Liver (tissue), 9 donors: ENCODE data around the gene PRRT1B. TPM values are rescaled to one million over a fixed set of nuclear protein-coding genes. Genes with fewer than 3 reads are reported as not detected.

Source experiments
- DNase-seq: peaks from one replicate; pipeline ENCODE4 v3.0.0-alpha.2; 2017; ENCODE audit warnings: low spot score
- H3K27ac ChIP-seq, 2 donors: one replicate each; pipeline ENCODE4 v1.7.0; 2013; ENCODE audit warnings: inconsistent platforms in 2 of 2, low read length in 2 of 2, control low read depth in 1 of 2, low read depth in 1 of 2, mild to moderate bottlenecking in 1 of 2
- H3K27me3 ChIP-seq, 4 donors: one replicate each; pipeline versions ENCODE4 v1.6.1 to v1.7.0; 2013; ENCODE audit warnings: low read length in 3 of 4, inconsistent platforms in 1 of 4, mild to moderate bottlenecking in 1 of 4, moderate library complexity in 1 of 4; ENCODE audit not compliant: control insufficient read depth in 4 of 4, insufficient read depth in 4 of 4
- H3K36me3 ChIP-seq, 4 donors: one replicate each; pipeline versions ENCODE4 v1.6.1 to v1.7.0; 2013; ENCODE audit warnings: low read length in 3 of 4, mild to moderate bottlenecking in 3 of 4, low read depth in 1 of 4, moderate library complexity in 1 of 4; ENCODE audit not compliant: control insufficient read depth in 4 of 4, insufficient read depth in 3 of 4
- H3K4me1 ChIP-seq, 4 donors: one replicate each; pipeline versions ENCODE4 v1.6.1 to v1.7.0; 2013; ENCODE audit warnings: low read length in 3 of 4, mild to moderate bottlenecking in 3 of 4, moderate library complexity in 1 of 4; ENCODE audit not compliant: control insufficient read depth in 4 of 4, insufficient read depth in 4 of 4
- H3K4me3 ChIP-seq, 3 donors: one replicate each; pipeline versions ENCODE4 v1.6.1 to v1.7.0; 2013; ENCODE audit warnings: low read length in 3 of 3, control low read depth in 1 of 3, low read depth in 1 of 3, mild to moderate bottlenecking in 1 of 3
- H3K9ac ChIP-seq, 2 donors: one replicate each; pipeline ENCODE4 v1.7.0; 2013; ENCODE audit warnings: low read length in 2 of 2, mild to moderate bottlenecking in 2 of 2, moderate library complexity in 2 of 2, control low read depth in 1 of 2, low read depth in 1 of 2
- H3K9me3 ChIP-seq, 4 donors: one replicate each; pipeline versions ENCODE4 v1.6.1 to v1.7.0; 2013; ENCODE audit warnings: low read length in 3 of 4; ENCODE audit not compliant: control insufficient read depth in 4 of 4
- EGR1 ChIP-seq, 2 donors: IDR thresholded peaks; 2 replicates each; pipeline ENCODE4 v1.6.1; 2016 to 2018; ENCODE audit warnings: antibody characterized with exemption in 2 of 2, low read depth in 2 of 2
- FOXA1 ChIP-seq: IDR thresholded peaks from 2 replicates; pipeline ENCODE4 v1.6.1; 2016; ENCODE audit warnings: antibody characterized with exemption
- FOXA2 ChIP-seq: IDR thresholded peaks from 2 replicates; pipeline ENCODE4 v1.6.1; 2016; ENCODE audit warnings: antibody characterized with exemption
- GABPA ChIP-seq, 2 donors: IDR thresholded peaks in 1 of 2; conservative IDR thresholded peaks in 1 of 2; 2 replicates each; pipeline ENCODE4 v1.6.1; 2016; ENCODE audit warnings: antibody characterized with exemption in 2 of 2, mild to moderate bottlenecking in 1 of 2, moderate library complexity in 1 of 2
- HNF4A ChIP-seq, 2 donors: conservative IDR thresholded peaks; 2 replicates each; pipeline ENCODE4 v1.6.1; 2016; ENCODE audit warnings: antibody characterized with exemption in 2 of 2, mild to moderate bottlenecking in 2 of 2
- JUND ChIP-seq, 2 donors: IDR thresholded peaks; 2 replicates each; pipeline ENCODE4 v1.6.1; 2016; ENCODE audit warnings: antibody characterized with exemption in 2 of 2
- NR2F2 ChIP-seq: IDR thresholded peaks from 2 replicates; pipeline ENCODE4 v1.6.1; 2016; ENCODE audit warnings: antibody characterized with exemption
- RAD21 ChIP-seq, 2 donors: IDR thresholded peaks; 2 replicates each; pipeline ENCODE4 v1.6.1; 2016; ENCODE audit warnings: antibody characterized with exemption in 2 of 2, mild to moderate bottlenecking in 2 of 2
- RXRA ChIP-seq, 2 donors: IDR thresholded peaks; 2 replicates each; pipeline ENCODE4 v1.6.1; 2017 to 2018; ENCODE audit warnings: antibody characterized with exemption in 2 of 2, mild to moderate bottlenecking in 1 of 2
- YY1 ChIP-seq: IDR thresholded peaks from 2 replicates; pipeline ENCODE4 v1.6.1; 2016; ENCODE audit warnings: antibody characterized with exemption, mild to moderate bottlenecking
- WGBS: extraction: QIAGEN DNeasy Blood & Tissue Kit; methylation state at CpG from one replicate; pipeline ENCODE4 v1.1.7; 2013; 5-methylcytosine and 5-hydroxymethylcytosine counted together
- polyA plus RNA-seq, 2 donors: library from polyadenylated mRNA; stranded (reverse) in 1 of 2; unstranded in 1 of 2; fragments of 200-250 nt in 1 of 2; fragments of >200 nt in 1 of 2; fragmentation: Nextera tagmentation in 1 of 2; extraction: Ambion mirVana in 1 of 2; gene quantifications; one replicate each; pipeline versions ENCODE4 v1.2.1 to v1.2.3, GENCODE V29; 2013 to 2015
- total RNA-seq, 2 donors: library from RNA; depleted of rRNA; stranded (reverse); fragments of >200 nt; gene quantifications; one replicate each; pipeline ENCODE4 v1.2.3, GENCODE V29; 2014
- TF ChIP-seq, protein P1 (sequence below): fragments of 150-350 bp; IDR thresholded peaks from 2 replicates; pipeline ENCODE4 v1.5.1; 2017; ENCODE audit warnings: improper control_type of control experiment, low read depth, low read length; ENCODE audit not compliant: missing input control
- TF ChIP-seq, protein P2 (sequence below): IDR thresholded peaks from 2 replicates; pipeline ENCODE4 v1.6.1; 2016; ENCODE audit warnings: antibody characterized with exemption
- TF ChIP-seq, protein P3 (sequence below): IDR thresholded peaks from 2 replicates; pipeline ENCODE4 v1.6.1; 2016; ENCODE audit warnings: antibody characterized with exemption
- TF ChIP-seq, protein P4 (sequence below): IDR thresholded peaks from 2 replicates; pipeline ENCODE4 v1.6.1; 2016; ENCODE audit warnings: antibody characterized with exemption
- donor health status: healthy.
- donor health status: healthy.
- donor health status: healthy.
- donor health status: healthy.
- donor health status: healthy.

PRRT1B gene
- total and polyA plus RNA-seq, 4 donors: 0.15 to 1.9 (median 1.4) TPM

DNA sequence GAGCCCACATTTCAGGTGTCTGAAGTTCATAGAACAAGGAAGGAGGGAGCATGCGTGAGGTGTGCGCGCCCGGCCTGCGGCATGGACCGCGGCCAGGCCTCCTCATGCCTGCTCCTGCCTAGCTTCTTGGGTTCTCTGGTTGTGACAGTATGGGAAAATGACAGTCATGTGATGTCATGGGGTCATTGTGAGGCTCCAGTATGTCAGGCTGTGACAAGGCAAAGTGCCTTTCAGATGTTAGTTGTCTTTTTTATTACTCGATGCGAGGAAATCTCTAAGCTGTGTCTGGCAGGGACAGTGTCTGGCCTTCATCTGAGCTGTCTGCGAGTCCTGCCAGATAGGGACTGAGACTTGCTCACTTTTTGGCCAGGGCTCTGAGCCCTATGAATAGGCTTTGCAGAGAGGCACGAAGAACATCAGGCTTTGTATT, 27.5 kb upstream of the PRRT1B start (continued):
- TF ChIP-seq, protein P1, sequence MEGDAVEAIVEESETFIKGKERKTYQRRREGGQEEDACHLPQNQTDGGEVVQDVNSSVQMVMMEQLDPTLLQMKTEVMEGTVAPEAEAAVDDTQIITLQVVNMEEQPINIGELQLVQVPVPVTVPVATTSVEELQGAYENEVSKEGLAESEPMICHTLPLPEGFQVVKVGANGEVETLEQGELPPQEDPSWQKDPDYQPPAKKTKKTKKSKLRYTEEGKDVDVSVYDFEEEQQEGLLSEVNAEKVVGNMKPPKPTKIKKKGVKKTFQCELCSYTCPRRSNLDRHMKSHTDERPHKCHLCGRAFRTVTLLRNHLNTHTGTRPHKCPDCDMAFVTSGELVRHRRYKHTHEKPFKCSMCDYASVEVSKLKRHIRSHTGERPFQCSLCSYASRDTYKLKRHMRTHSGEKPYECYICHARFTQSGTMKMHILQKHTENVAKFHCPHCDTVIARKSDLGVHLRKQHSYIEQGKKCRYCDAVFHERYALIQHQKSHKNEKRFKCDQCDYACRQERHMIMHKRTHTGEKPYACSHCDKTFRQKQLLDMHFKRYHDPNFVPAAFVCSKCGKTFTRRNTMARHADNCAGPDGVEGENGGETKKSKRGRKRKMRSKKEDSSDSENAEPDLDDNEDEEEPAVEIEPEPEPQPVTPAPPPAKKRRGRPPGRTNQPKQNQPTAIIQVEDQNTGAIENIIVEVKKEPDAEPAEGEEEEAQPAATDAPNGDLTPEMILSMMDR: no peak
- TF ChIP-seq HNF4A (conservative IDR thresholded peaks at IDR 0.05) (no peak), NR2F2 (no peak), EGR1 (IDR thresholded peaks at IDR 0.05; ENCODE audit: low read depth in 2 of 2) (no peak), RXRA (IDR thresholded peaks at IDR 0.05) (no peak)
- TF ChIP-seq, protein P2, sequence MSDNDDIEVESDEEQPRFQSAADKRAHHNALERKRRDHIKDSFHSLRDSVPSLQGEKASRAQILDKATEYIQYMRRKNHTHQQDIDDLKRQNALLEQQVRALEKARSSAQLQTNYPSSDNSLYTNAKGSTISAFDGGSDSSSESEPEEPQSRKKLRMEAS: no peak

DNA sequence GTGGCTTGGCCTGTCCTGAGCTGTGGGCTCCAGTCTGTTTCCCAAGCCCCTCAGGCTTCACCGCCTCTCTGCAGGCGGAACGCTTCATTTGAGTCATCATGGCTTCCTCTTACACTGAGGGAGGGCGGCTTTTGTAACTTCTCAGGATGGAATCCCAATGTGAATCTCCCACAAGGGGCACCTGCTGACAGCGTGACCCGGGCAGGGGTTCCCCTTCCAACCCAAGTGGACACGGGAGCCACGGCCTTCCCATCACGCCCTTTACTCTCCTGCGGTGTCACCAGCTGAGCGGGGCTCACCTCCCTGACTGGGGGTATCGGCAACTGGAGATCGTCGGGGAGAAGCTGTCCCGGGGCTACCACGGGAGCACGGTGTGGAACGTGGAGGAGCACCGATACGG, 26.8 kb upstream of the PRRT1B start:
- Histone ChIP-seq H3K9me3 (peaks cover 0 to 6% (median 0%) of the 10 kb centered on the region in 4 donors), H3K27ac (no peak overlapping the region), H3K4me1 (no peaks in the 10 kb centered on the region), H3K36me3 (peaks cover 5 to 62% (median 37%) of the 10 kb centered on the region in 4 donors), H3K9ac (no peak overlapping the region), H3K4me3 (no peak overlapping the region), H3K27me3 (no peaks in the 10 kb centered on the region)
- TF ChIP-seq, protein P2: no peak
- TF ChIP-seq FOXA2: no peak
- no peak for TF ChIP-seq EGR1 (IDR thresholded peaks at IDR 0.05; ENCODE audit: low read depth in 2 of 2)
- no peak for TF ChIP-seq YY1
- TF ChIP-seq JUND (IDR thresholded peaks at IDR 0.05): no peak
- no peak for TF ChIP-seq RAD21 (IDR thresholded peaks at IDR 0.05)
- TF ChIP-seq, protein P3, sequence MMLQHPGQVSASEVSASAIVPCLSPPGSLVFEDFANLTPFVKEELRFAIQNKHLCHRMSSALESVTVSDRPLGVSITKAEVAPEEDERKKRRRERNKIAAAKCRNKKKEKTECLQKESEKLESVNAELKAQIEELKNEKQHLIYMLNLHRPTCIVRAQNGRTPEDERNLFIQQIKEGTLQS: no peak
- TF ChIP-seq, protein P1: no peak
- TF ChIP-seq RXRA (IDR thresholded peaks at IDR 0.05): no peak
- no peak for TF ChIP-seq FOXA1
- no peak for TF ChIP-seq GABPA (IDR thresholded peaks at IDR 0.05 in 1 of 2, conservative IDR thresholded peaks at IDR 0.05 in 1 of 2)
- TF ChIP-seq NR2F2: no peak
- WGBS: 97% methylated on average over 20 of the region's 20 CpGs
- DNase-seq: no peak

DNA sequence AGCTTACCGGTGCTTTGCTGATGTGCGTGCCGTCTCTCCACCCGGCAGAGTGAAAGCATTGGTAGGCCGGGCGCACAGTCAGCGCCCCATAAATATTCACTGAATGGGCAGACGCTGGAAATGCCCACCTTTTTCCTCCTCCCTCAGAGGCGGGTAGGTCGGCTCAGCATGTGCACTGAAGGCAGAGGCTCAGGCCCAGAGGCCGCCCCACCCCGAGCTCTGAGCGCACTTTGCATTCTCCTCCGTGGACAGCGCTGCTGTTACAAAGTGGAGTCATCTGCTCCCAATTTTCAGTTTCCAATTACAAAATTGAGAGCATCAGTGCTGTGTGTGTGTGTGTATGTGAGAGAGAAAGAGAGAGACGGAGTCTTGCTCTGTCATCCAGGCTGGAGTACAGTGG, 24.8 kb upstream of the PRRT1B start:
- H3K4me3 ChIP-seq: no peak overlapping the region
- peaks cover 10 to 76% (median 47%) of the 10 kb centered on the region in 4 donors for H3K36me3 ChIP-seq
- no peak overlapping the region for H3K9ac ChIP-seq
- DNase-seq: no peak
- no peak overlapping the region for H3K27ac ChIP-seq
- H3K9me3 ChIP-seq: peaks cover 0 to 6% (median 0%) of the 10 kb centered on the region in 4 donors
- WGBS: 84% methylated on average over 16 of the region's 16 CpGs
- no peaks in the 10 kb centered on the region for H3K27me3 ChIP-seq
- H3K4me1 ChIP-seq: no peaks in the 10 kb centered on the region
- TF ChIP-seq GABPA (IDR thresholded peaks at IDR 0.05 in 1 of 2, conservative IDR thresholded peaks at IDR 0.05 in 1 of 2) (no peak), JUND (IDR thresholded peaks at IDR 0.05) (no peak)
- TF ChIP-seq, protein P1: no peak
- TF ChIP-seq, protein P4, sequence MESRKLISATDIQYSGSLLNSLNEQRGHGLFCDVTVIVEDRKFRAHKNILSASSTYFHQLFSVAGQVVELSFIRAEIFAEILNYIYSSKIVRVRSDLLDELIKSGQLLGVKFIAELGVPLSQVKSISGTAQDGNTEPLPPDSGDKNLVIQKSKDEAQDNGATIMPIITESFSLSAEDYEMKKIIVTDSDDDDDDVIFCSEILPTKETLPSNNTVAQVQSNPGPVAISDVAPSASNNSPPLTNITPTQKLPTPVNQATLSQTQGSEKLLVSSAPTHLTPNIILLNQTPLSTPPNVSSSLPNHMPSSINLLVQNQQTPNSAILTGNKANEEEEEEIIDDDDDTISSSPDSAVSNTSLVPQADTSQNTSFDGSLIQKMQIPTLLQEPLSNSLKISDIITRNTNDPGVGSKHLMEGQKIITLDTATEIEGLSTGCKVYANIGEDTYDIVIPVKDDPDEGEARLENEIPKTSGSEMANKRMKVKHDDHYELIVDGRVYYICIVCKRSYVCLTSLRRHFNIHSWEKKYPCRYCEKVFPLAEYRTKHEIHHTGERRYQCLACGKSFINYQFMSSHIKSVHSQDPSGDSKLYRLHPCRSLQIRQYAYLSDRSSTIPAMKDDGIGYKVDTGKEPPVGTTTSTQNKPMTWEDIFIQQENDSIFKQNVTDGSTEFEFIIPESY: no peak
- TF ChIP-seq, protein P3: no peak
